Kidney (tissue), 14 donors: ENCODE results near the gene MPI. TPM values are rescaled to one million over a fixed set of nuclear protein-coding genes. Genes with fewer than 3 reads are reported as not detected.

Experiments
- DNase-seq, 5 donors: peaks; one replicate each; pipeline ENCODE4 v3.0.0-alpha.2; 2013 to 2020
- FAIRE-seq: peaks from 2 replicates; lab custom pipeline; 2012; peaks lifted over from hg19 to GRCh38; lab: Jason Lieb, UNC
- H3K27ac ChIP-seq, 2 donors: one replicate each; pipeline ENCODE4 v1.7.0; 2013; ENCODE audit warnings: low read depth in 2 of 2, low read length in 2 of 2, inconsistent platforms in 1 of 2
- H3K27me3 ChIP-seq: one replicate; pipeline ENCODE4 v1.7.1; 2013; ENCODE audit warnings: low read length, inconsistent platforms; ENCODE audit not compliant: control insufficient read depth, insufficient read depth
- H3K36me3 ChIP-seq, 3 donors: one replicate each; pipeline versions ENCODE4 v1.7.0 to v1.7.1; 2013; ENCODE audit warnings: low read length in 3 of 3, control low read depth in 1 of 3, inconsistent platforms in 1 of 3; ENCODE audit not compliant: insufficient read depth in 3 of 3, control insufficient read depth in 2 of 3
- H3K4me1 ChIP-seq, 3 donors: one replicate each; pipeline versions ENCODE4 v1.7.0 to v1.7.1; 2013; ENCODE audit warnings: low read length in 3 of 3, inconsistent platforms in 1 of 3, low read depth in 1 of 3; ENCODE audit not compliant: control insufficient read depth in 2 of 3, insufficient read depth in 2 of 3
- H3K4me3 ChIP-seq, 3 donors: one replicate each; pipeline versions ENCODE4 v1.7.0 to v1.8.1; 2013; ENCODE audit warnings: low read length in 3 of 3, control low read depth in 1 of 3, inconsistent platforms in 1 of 3
- H3K9ac ChIP-seq, 3 donors: one replicate each; pipeline versions ENCODE4 v1.7.0 to v1.7.1; 2013; ENCODE audit warnings: low read length in 3 of 3, control low read depth in 1 of 3, inconsistent platforms in 1 of 3
- H3K9me3 ChIP-seq, 3 donors: one replicate each; pipeline versions ENCODE4 v1.7.0 to v1.7.1; 2013; ENCODE audit warnings: low read length in 3 of 3, control low read depth in 1 of 3, inconsistent platforms in 1 of 3; ENCODE audit not compliant: control insufficient read depth in 2 of 3, insufficient read depth in 1 of 3
- intact Hi-C: fragments of 100-400 bp; cut with DNase I; formaldehyde crosslinking; loops from one replicate; pipeline ENCODE4 v1.11.1; 2022
- polyA plus RNA-seq: library from polyadenylated mRNA; stranded (reverse); fragments of 350-450 nt; fragmentation: Illumina TruSeq; extraction: RNeasy Lipid Tissue Mini Kit (QIAGEN cat#74804); gene quantifications from one replicate; pipeline ENCODE4 v1.2.3, GENCODE V29; 2014; ENCODE audit warnings: low read depth, low replicate concordance; ENCODE audit not compliant: insufficient read depth
- total RNA-seq: library from RNA; stranded (reverse); fragmentation: NEBNext Ultra II Directional; extraction: Animal tissue kit (Norgen Biotek cat#: 25700); gene quantifications from one replicate; pipeline ENCODE4 v1.2.1, GENCODE V29; 2021
- TF ChIP-seq, protein P1 (sequence below): IDR thresholded peaks from 3 replicates; pipeline ENCODE4 v1.5.1; 2012; ENCODE audit warnings: mild to moderate bottlenecking, moderate library complexity, borderline replicate concordance; ENCODE audit not compliant: insufficient read depth; ENCODE audit errors: extremely low read depth
- donor health status: control.
- donor health status: control.
- donor health status: control.
- donor health status: control.
- donor health status: control.
- donor health status: DM: yes; HTN: yes; CAD: no.
- donor health status: Normal renal cell carcinoma (clear cell type).

Gene MPI
- total and polyA plus RNA-seq, 2 donors from 2014 or later, result 33.7 to 52.0 TPM

DNA sequence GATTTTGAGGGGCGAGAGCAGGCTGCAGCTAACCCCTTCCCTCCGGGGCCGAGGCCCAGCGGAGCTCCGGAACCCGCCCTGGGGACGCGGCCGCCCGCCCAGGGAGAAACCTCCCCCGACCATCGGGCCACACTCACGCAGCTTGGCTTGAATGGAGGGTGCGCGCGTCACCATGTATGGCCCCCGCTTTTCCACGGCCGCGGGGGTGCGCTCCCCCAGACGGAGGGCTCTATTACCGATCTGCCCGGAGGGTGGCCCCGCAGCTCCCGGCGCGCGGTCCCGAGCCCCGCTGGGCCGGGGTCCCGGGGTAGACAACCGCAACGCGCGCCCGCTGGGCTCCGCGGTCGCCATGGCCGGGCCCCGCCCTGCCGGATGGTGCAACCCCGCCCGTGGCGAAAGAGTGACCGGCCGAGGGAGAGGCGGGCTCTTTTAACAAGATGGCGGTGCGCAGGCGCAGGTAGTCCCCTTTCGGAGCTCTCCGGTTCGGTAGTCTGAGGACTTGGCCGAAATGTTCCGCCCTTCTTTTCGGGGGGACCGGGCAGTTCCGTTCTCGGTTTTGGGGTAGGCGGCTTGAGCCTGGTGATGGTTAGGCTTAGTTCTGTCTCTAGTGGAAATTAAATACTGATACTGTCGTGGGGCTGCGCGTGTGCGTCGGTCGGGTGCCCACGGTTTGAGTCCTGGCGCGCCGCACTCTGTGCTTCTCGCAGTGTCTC lies 16.8 kb downstream of the MPI start, which contains the start of gene FAM219B:
TSS of gene FAM219B (minus strand) at position 402 of the 713 bp plus-strand sequence. CDS start at position 351, 51 bp downstream.
- no peaks in the 10 kb centered on the region for H3K27me3 ChIP-seq
- FAIRE-seq (no peak), DNase-seq (peak; percentile 92 to 97 (median 95))
- peak within 1 kb of the TSS; percentile 93 to 96 for H3K27ac ChIP-seq
- no peaks in the 10 kb centered on the region for H3K9me3 ChIP-seq
- peaks cover 3 to 20% (median 9%) of the 10 kb centered on the region in 3 donors for H3K4me1 ChIP-seq
- intact Hi-C loops, result no loop called here
- peak within 1 kb of the TSS; percentile 87 to 96 (median 87) for H3K4me3 ChIP-seq
- TF ChIP-seq, protein P1, sequence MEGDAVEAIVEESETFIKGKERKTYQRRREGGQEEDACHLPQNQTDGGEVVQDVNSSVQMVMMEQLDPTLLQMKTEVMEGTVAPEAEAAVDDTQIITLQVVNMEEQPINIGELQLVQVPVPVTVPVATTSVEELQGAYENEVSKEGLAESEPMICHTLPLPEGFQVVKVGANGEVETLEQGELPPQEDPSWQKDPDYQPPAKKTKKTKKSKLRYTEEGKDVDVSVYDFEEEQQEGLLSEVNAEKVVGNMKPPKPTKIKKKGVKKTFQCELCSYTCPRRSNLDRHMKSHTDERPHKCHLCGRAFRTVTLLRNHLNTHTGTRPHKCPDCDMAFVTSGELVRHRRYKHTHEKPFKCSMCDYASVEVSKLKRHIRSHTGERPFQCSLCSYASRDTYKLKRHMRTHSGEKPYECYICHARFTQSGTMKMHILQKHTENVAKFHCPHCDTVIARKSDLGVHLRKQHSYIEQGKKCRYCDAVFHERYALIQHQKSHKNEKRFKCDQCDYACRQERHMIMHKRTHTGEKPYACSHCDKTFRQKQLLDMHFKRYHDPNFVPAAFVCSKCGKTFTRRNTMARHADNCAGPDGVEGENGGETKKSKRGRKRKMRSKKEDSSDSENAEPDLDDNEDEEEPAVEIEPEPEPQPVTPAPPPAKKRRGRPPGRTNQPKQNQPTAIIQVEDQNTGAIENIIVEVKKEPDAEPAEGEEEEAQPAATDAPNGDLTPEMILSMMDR, result no peak
- peaks cover 3 to 20% (median 19%) of the 10 kb centered on the region in 3 donors for H3K36me3 ChIP-seq
- H3K9ac ChIP-seq, result peak within 1 kb of the TSS; percentile 68 to 98 (median 71)

DNA sequence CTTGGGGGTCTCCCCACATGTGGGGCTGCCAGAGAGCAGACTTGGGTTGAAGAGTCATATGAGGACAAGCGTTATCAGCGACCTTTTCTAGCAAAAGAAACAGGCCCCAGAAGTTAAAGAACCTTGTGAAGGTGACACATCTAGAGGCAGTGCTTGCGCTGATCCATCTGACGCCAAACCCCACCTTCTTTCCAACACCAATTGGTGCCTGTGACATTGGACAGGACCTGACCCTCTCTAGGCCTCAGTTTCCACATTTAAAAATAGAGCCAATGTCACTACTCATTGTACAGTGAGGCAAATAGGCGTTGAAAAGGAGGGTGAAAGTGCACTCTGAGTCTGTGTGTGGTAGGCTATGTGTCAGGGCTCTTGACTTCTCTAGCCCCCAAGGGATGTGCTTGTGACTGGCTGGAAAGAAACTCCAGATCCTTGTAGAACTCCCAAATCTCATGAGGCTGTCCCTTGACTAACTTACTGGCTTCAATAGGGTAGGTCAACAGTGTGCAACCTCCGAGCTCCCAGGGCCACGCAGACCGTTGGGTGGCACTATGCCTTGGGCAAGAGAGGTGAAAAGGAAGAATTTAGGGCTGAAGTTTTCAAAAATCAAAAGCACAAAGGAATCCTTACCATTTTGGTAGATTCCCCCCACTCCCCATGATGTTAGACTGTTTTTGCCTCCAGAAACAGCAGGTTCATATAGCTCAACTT lies 17.5 kb downstream of the MPI start:
- FAIRE-seq (no peak), DNase-seq (no peak)
- H3K9me3 ChIP-seq, result no peaks in the 10 kb centered on the region
- peaks cover 3 to 20% (median 19%) of the 10 kb centered on the region in 3 donors for H3K36me3 ChIP-seq
- TF ChIP-seq, protein P1, result no peak
- peak overlapping the region; percentile 93 to 96 for H3K27ac ChIP-seq
- H3K27me3 ChIP-seq, result no peaks in the 10 kb centered on the region
- peak overlapping the region; percentile 87 to 96 (median 87) for H3K4me3 ChIP-seq
- peaks cover 3 to 16% (median 6%) of the 10 kb centered on the region in 3 donors for H3K4me1 ChIP-seq
- peak overlapping the region; percentile 68 to 98 (median 71) for H3K9ac ChIP-seq
- intact Hi-C loops, result no loop called here

DNA sequence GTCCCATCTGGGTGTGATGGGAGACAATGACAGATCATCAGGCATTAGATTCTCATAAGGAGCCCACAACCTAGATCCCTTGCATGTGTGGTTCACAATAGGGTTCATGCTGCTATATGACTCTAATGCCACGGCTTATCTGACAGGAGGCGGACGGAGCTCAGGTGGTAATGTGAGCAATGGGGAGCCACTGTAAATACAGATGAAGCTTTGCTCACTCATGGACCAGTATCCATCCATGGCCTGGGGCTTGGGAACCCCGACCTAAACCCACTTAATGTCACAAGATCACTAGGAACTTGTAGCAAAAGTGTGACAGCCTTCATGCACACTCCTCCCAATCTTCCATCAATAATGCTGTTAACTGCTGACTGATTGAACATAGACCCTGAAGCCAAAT lies 18.8 kb downstream of the MPI start:
- no peak overlapping the region for H3K27ac ChIP-seq
- H3K4me1 ChIP-seq, result peaks cover 3 to 16% (median 6%) of the 10 kb centered on the region in 3 donors
- no peak for DNase-seq
- TF ChIP-seq, protein P1, result no peak
- FAIRE-seq, result no peak
- H3K4me3 ChIP-seq, result no peak overlapping the region
- peaks cover 3 to 17% (median 12%) of the 10 kb centered on the region in 3 donors for H3K36me3 ChIP-seq
- H3K27me3 ChIP-seq, result no peaks in the 10 kb centered on the region
- intact Hi-C loops, result no loop called here
- H3K9ac ChIP-seq, result no peak overlapping the region
- H3K9me3 ChIP-seq, result no peaks in the 10 kb centered on the region
